ENCODE data around the gene NRG3.

Gene NRG3

GRCh38 chr10:82535457-82535856 lies 660.5 kb downstream of the NRG3 start:
- TF ChIP-seq POLR2AphosphoS5 (IDR thresholded peaks at IDR 0.05; ENCODE audit: low read depth, low read length) (no peak), POLR2A (IDR thresholded peaks at IDR 0.05; ENCODE audit: low read depth, low read length) (no peak), TAF1 (IDR thresholded peaks at IDR 0.05; ENCODE audit: borderline replicate concordance, low read depth, low read length) (no peak)

GRCh38 chr10:82536668-82537067 lies 661.7 kb downstream of the NRG3 start:
- FAIRE-seq: no peak

More at GRCh38 chr10:82535457-82535856, 660.5 kb downstream of the NRG3 start:
- no peak for FAIRE-seq
- no peak for DNase-seq (ENCODE audit: insufficient read length)

GRCh38 chr10:82538272-82538671 lies 663.3 kb downstream of the NRG3 start:
- FAIRE-seq (no peak), DNase-seq (ENCODE audit: insufficient read length) (no peak)
- TF ChIP-seq POLR2A (IDR thresholded peaks at IDR 0.05; ENCODE audit: low read depth, low read length) (no peak), TAF1 (IDR thresholded peaks at IDR 0.05; ENCODE audit: borderline replicate concordance, low read depth, low read length) (no peak), POLR2AphosphoS5 (IDR thresholded peaks at IDR 0.05; ENCODE audit: low read depth, low read length) (no peak)

More at GRCh38 chr10:82536668-82537067, 661.7 kb downstream of the NRG3 start:
- TF ChIP-seq POLR2A (IDR thresholded peaks at IDR 0.05; ENCODE audit: low read depth, low read length) (no peak), POLR2AphosphoS5 (IDR thresholded peaks at IDR 0.05; ENCODE audit: low read depth, low read length) (no peak), TAF1 (IDR thresholded peaks at IDR 0.05; ENCODE audit: borderline replicate concordance, low read depth, low read length) (no peak)
- no peak for DNase-seq (ENCODE audit: insufficient read length)

- FAIRE-seq: no peak
- no peak for DNase-seq (ENCODE audit: insufficient read length)
- TF ChIP-seq POLR2A (IDR thresholded peaks at IDR 0.05; ENCODE audit: low read depth, low read length) (no peak), POLR2AphosphoS5 (IDR thresholded peaks at IDR 0.05; ENCODE audit: low read depth, low read length) (no peak)
These were observed 668.6 kb downstream of the NRG3 start for GRCh38 chr10:82543631-82544030.

GRCh38 chr10:82544377-82544776 lies 669.4 kb downstream of the NRG3 start:
- FAIRE-seq (no peak), DNase-seq (ENCODE audit: insufficient read length) (no peak)
- no peak for TF ChIP-seq POLR2A (IDR thresholded peaks at IDR 0.05; ENCODE audit: low read depth, low read length)
- no peak for TF ChIP-seq POLR2AphosphoS5 (IDR thresholded peaks at IDR 0.05; ENCODE audit: low read depth, low read length)
- no peak for TF ChIP-seq TAF1 (IDR thresholded peaks at IDR 0.05; ENCODE audit: borderline replicate concordance, low read depth, low read length)

- TF ChIP-seq POLR2A (IDR thresholded peaks at IDR 0.05; ENCODE audit: low read depth, low read length): no peak
- no peak for TF ChIP-seq POLR2AphosphoS5 (IDR thresholded peaks at IDR 0.05; ENCODE audit: low read depth, low read length)
- no peak for TF ChIP-seq TAF1 (IDR thresholded peaks at IDR 0.05; ENCODE audit: borderline replicate concordance, low read depth, low read length)
- FAIRE-seq: no peak
These were observed 676.5 kb downstream of the NRG3 start for GRCh38 chr10:82551506-82551905.

GRCh38 chr10:82552267-82552666 lies 677.3 kb downstream of the NRG3 start:
- no peak for FAIRE-seq

More at GRCh38 chr10:82551506-82551905, 676.5 kb downstream of the NRG3 start:
- DNase-seq (ENCODE audit: insufficient read length): no peak

GRCh38 chr10:82554381-82554780 lies 679.4 kb downstream of the NRG3 start:
- TF ChIP-seq POLR2A (IDR thresholded peaks at IDR 0.05; ENCODE audit: low read depth, low read length) (no peak), TAF1 (IDR thresholded peaks at IDR 0.05; ENCODE audit: borderline replicate concordance, low read depth, low read length) (no peak), POLR2AphosphoS5 (IDR thresholded peaks at IDR 0.05; ENCODE audit: low read depth, low read length) (no peak)
- no peak for FAIRE-seq
- DNase-seq (ENCODE audit: insufficient read length): no peak

More at GRCh38 chr10:82552267-82552666, 677.3 kb downstream of the NRG3 start:
- TF ChIP-seq TAF1 (IDR thresholded peaks at IDR 0.05; ENCODE audit: borderline replicate concordance, low read depth, low read length) (no peak), POLR2AphosphoS5 (IDR thresholded peaks at IDR 0.05; ENCODE audit: low read depth, low read length) (no peak), POLR2A (IDR thresholded peaks at IDR 0.05; ENCODE audit: low read depth, low read length) (no peak)
- DNase-seq (ENCODE audit: insufficient read length): no peak

GRCh38 chr10:82558014-82558607 lies 683.1 kb downstream of the NRG3 start:
- DNase-seq (ENCODE audit: insufficient read length) (no peak), FAIRE-seq (no peak)
- TF ChIP-seq POLR2AphosphoS5 (IDR thresholded peaks at IDR 0.05; ENCODE audit: low read depth, low read length): no peak
- TF ChIP-seq TAF1 (IDR thresholded peaks at IDR 0.05; ENCODE audit: borderline replicate concordance, low read depth, low read length): no peak
- no peak for TF ChIP-seq POLR2A (IDR thresholded peaks at IDR 0.05; ENCODE audit: low read depth, low read length)

GRCh38 chr10:82564353-82565196 lies 689.6 kb downstream of the NRG3 start:
- TF ChIP-seq POLR2A (IDR thresholded peaks at IDR 0.05; ENCODE audit: low read depth, low read length) (no peak), TAF1 (IDR thresholded peaks at IDR 0.05; ENCODE audit: borderline replicate concordance, low read depth, low read length) (no peak), POLR2AphosphoS5 (IDR thresholded peaks at IDR 0.05; ENCODE audit: low read depth, low read length) (no peak)
- DNase-seq (ENCODE audit: insufficient read length) (no peak), FAIRE-seq (no peak)

GRCh38 chr10:82565197-82565575 lies 690.2 kb downstream of the NRG3 start:
- FAIRE-seq (no peak), DNase-seq (ENCODE audit: insufficient read length) (no peak)
- TF ChIP-seq POLR2AphosphoS5 (IDR thresholded peaks at IDR 0.05; ENCODE audit: low read depth, low read length): no peak
- TF ChIP-seq TAF1 (IDR thresholded peaks at IDR 0.05; ENCODE audit: borderline replicate concordance, low read depth, low read length): no peak
- no peak for TF ChIP-seq POLR2A (IDR thresholded peaks at IDR 0.05; ENCODE audit: low read depth, low read length)

- TF ChIP-seq POLR2A (IDR thresholded peaks at IDR 0.05; ENCODE audit: low read depth, low read length) (no peak), POLR2AphosphoS5 (IDR thresholded peaks at IDR 0.05; ENCODE audit: low read depth, low read length) (no peak), TAF1 (IDR thresholded peaks at IDR 0.05; ENCODE audit: borderline replicate concordance, low read depth, low read length) (no peak)
- FAIRE-seq: no peak
- no peak for DNase-seq (ENCODE audit: insufficient read length)
These were observed 697.8 kb downstream of the NRG3 start for GRCh38 chr10:82572744-82573143.

Data from GM12892 (cell line).